Measurements from ENCODE around the gene TMED5.

The TMED5 gene

GRCh38 chr1:93123201-93123783 is 56.9 kb downstream of the TMED5 start:
- no peak for DNase-seq (ENCODE audit: low read depth in 2 of 2)

- DNase-seq (ENCODE audit: low read depth in 2 of 2), result no peak
These were observed 59.6 kb downstream of the TMED5 start for GRCh38 chr1:93120614-93121013.

GRCh38 chr1:93114391-93114790 is 65.8 kb downstream of the TMED5 start:
- no peak for DNase-seq (ENCODE audit: low read depth in 2 of 2)

DNA sequence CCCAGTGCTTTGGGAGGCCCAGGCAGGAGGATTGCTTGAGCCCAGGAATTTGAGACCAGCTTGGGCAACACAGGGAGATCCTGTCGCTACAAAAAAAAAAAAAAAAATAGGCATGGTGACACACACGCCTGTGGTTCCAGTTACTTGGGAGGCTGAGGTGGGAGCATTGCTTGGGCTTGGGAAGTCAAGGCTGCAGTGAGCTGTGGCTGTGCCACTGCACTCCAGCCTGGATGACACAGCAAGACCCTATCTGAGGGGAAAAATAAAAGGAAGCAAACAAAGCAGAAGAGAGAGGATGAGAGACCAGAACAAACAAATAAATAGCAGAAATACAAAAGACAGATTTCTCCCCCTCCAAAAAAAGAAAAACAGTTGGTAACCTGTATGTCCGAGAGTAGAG is 67.1 kb downstream of the TMED5 start:
- DNase-seq (ENCODE audit: low read depth in 2 of 2), result no peak

DNA sequence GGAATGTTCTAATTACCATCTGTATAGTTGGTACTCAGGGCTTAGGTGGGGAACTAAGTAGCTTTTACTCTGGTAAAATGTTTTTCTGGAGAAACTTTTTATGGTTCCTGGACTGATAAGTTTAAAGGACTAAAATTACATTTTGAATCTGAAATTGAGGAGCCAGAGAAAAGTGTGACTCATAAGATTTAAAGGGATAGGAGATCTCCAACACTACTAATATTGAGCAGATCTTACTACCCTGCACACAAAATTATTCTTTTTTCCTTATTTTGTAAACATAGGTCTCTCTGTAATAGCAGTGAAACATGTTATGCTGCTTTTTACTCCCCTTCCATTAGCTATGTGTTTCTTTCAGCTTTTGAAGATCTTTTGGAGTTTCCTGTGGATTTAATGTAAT is 68.7 kb downstream of the TMED5 start:
- DNase-seq (ENCODE audit: low read depth in 2 of 2), result no peak

GRCh38 chr1:93111065-93111464 is 69.1 kb downstream of the TMED5 start:
- DNase-seq (ENCODE audit: low read depth in 2 of 2), result no peak

DNA sequence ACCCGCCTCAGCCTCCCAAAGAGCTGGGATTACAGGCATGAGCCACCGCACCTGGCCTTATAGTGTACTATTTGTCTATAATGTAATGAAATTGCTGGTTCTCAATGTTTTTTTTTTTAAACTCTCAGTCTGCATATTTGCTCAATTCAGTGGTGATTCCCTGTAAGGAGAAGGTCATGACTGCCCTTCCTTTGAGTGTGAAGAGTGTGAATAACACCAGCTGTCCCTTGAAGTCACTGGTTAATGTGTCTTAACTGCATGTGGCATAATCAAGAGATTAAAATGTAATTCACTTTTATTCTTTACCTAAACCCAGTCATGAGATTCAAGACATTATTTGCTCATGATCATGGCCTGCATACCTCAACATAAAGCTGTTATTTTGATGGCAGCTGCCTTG is 70.6 kb downstream of the TMED5 start:
- DNase-seq (ENCODE audit: low read depth in 2 of 2), result no peak

DNA sequence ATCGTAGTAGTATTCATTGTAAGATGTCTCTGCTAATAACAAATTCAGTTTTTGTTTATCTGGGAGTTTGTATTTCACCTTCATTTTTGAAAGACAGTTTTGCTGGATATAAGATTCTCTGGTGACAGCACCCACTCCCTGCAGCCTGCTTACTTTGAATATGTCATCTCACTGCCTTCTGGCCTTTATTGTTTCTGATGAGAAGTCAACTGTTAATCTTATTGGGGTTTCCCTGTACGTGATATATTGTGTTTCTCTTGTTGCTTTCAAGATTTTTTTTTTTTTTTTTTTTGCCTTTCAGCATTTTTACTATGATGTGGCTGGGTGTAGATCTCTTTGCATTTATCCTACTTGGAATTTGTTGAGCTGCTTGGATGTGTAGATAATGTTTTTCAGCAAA is 71.9 kb downstream of the TMED5 start:
- DNase-seq (ENCODE audit: low read depth in 2 of 2), result no peak

DNA sequence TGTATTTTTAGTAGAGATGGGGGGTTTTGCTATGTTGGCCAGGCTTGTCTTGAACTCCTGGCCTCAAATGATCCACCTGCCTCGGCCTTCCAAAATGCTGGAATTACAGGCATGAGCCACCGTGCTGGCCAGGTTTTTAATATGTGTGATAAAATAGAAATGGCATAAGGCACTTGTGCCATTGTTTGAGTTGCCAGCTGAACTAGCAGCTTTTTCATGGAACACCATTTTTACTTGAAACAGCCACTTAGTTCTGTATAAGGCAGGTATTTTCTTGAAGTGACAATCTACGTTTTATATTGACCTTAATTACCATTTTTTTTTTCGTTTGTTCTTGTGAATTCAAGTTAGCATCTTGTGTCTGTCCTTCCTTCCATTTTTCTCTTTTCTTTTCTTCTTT is 72.8 kb downstream of the TMED5 start:
- DNase-seq (ENCODE audit: low read depth in 2 of 2), result no peak

DNA sequence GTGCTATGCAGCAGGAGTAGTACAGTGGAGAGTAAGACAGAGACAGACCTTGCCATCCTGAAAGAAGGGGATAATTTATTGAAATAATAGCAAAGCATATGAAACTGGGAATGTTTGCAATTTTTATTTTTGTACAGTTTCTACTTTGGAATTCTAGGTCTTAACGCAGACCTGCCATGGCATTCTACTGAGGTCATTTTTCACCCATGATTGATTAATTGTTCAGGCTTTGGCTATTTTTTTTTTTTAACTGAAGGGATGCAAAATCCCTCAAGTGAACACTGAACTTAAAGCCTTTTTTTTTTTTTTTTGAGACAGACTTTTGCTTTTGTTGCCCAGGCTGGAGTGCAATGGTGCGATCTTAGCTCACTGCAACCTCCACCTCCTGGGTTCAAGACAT is 74.0 kb downstream of the TMED5 start:
- DNase-seq (ENCODE audit: low read depth in 2 of 2), result no peak

DNA sequence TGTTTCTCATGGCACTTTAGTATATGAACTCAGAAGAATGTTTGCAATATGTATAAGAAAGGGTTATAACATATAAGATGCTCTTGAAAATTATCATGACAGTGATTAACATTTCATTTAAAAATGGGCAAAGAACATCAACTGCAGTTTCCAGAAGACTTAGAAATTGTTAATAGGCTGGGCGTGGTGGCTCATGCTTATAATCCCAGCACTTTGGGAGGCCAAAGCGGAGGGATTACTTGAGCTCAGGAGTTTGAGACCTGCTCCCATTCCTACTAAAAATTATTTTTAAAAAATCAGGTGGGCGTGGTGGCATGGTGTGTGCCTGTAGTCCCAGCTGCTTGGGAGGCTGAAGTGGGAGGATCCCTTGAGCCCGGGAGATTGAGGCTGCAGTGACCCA is 78.1 kb downstream of the TMED5 start:
- no peak for DNase-seq (ENCODE audit: low read depth in 2 of 2)

Measured in stimulated activated CD4-positive, alpha-beta T cell treated with anti-CD3 and anti-CD28 coated beads, Interleukin-15, amount 100 ng/mL, for 48 hours (primary cell).